Hematopoietic multipotent progenitor cell treated with erythropoietin and hydrocortisone succinate and interleukin-3 and kit ligand, for 6 days (in vitro differentiated cells): ENCODE measurements around the gene ITGB5.
"Not testable (repeated sequence)": the region's sequence is repeated elsewhere in the genome, so short reads cannot be mapped to it uniquely, and the experiment has no call there.

ENCODE experiments used
- DNase-seq: peaks from one replicate; pipeline ENCODE4 v3.0.0-alpha.2; 2015

The ITGB5 gene

GRCh38 chr3:124786511-124787241 lies 100.5 kb downstream of the ITGB5 start:
- peak; percentile 15 for DNase-seq

- no peak for DNase-seq
Measured at GRCh38 chr3:124785973-124786372, 101.2 kb downstream of the ITGB5 start.

- DNase-seq = no peak
Measured at GRCh38 chr3:124784686-124785382, 102.3 kb downstream of the ITGB5 start.

- DNase-seq = no peak
Measured at GRCh38 chr3:124783696-124784095, 103.5 kb downstream of the ITGB5 start.

- not testable (repeated sequence) for DNase-seq
Measured at GRCh38 chr3:124782377-124782712, 104.8 kb downstream of the ITGB5 start.

GRCh38 chr3:124781476-124782376 lies 105.4 kb downstream of the ITGB5 start:
- no peak for DNase-seq

- DNase-seq = no peak
Measured at GRCh38 chr3:124780761-124781475, 106.2 kb downstream of the ITGB5 start.

GRCh38 chr3:124780356-124780755 lies 106.8 kb downstream of the ITGB5 start:
- no peak for DNase-seq

- DNase-seq = no peak
Measured at GRCh38 chr3:124779751-124780191, 107.4 kb downstream of the ITGB5 start.

GRCh38 chr3:124779116-124779515 lies 108.0 kb downstream of the ITGB5 start:
- DNase-seq = no peak

- no peak for DNase-seq
Measured at GRCh38 chr3:124777762-124778470, 109.2 kb downstream of the ITGB5 start.

- no peak for DNase-seq
Measured at GRCh38 chr3:124776856-124777255, 110.3 kb downstream of the ITGB5 start.

- no peak for DNase-seq
Measured at GRCh38 chr3:124775877-124776276, 111.3 kb downstream of the ITGB5 start.

GRCh38 chr3:124774841-124775402 lies 112.2 kb downstream of the ITGB5 start:
- DNase-seq = no peak

GRCh38 chr3:124774327-124774718 lies 112.8 kb downstream of the ITGB5 start:
- no peak for DNase-seq

- DNase-seq = no peak
Measured at GRCh38 chr3:124773351-124774326, 113.5 kb downstream of the ITGB5 start.

- DNase-seq = peak; percentile 82
Measured at GRCh38 chr3:124772081-124772831, 114.9 kb downstream of the ITGB5 start.

GRCh38 chr3:124771083-124771445 lies 116.1 kb downstream of the ITGB5 start:
- DNase-seq = no peak

- DNase-seq = no peak
Measured at GRCh38 chr3:124770336-124771082, 116.7 kb downstream of the ITGB5 start.
